Measurements from ENCODE around the gene ZP4.

DNA sequence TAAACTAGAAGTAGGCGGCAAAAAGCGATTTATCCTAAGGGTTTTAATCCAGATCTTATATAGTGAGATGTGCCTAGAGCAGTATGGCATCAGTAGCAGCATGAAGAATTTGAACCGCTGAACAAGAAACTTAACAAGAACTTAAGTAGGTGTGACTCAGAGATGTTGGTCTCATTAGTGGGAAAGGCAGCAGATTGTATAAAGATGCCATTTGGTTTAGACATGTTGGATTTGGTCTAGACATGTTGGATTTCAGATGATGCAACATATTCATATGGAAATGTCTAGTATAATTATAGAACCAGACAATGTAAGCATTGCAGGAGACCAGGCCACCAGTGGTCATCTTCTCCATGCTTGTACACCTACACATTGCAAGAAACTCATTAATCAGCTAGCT lies 42.1 kb upstream of the ZP4 start:
- TF ChIP-seq POLR2A (IDR thresholded peaks at IDR 0.05; ENCODE audit: low read depth) (no peak), CTCF (IDR thresholded peaks at IDR 0.05) (no peak), POLR2AphosphoS5 (IDR thresholded peaks at IDR 0.05) (no peak)

Measured in esophagus muscularis mucosa (tissue), 3 donors.